Measurements from ENCODE around the gene UTS2B. TPM values are rescaled to one million over a fixed set of nuclear protein-coding genes. Genes with fewer than 3 reads are reported as not detected.

UTS2B gene
- total and polyA plus RNA-seq, 2 of the 4 experiments (the other 2 are of a cell fraction) = 0.72 to 0.79 TPM

DNA sequence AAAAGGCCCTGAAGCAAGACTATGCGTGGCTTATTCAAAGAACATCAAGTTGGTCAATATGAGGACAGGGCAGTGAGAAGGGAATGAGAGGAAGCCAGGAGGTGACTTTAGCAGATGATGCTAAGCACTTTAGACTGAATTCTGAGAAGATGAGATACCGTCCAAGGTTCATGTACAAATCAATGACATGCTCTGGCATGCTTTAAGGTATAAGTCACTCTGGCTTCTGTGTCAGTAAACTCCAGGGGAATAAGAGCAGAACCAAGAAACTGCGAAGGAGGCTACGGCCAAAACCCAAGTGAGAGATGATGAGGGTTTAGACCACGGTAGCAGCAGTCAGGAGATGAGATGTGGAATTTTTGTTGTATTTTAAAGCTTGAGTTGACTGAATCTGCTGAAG lies 10.0 kb downstream of the UTS2B start:
- H3K4ac ChIP-seq (ENCODE audit: low read depth, low read length) = no peak overlapping the region
- no peak overlapping the region for H2BK5ac ChIP-seq (ENCODE audit: low read depth, low read length, poor library complexity, severe bottlenecking)
- dilution Hi-C loops (cut with HindIII; ENCODE audit: low sequenced_read_pairs, unreplicated experiment) = no loop called here
- no peaks in the 10 kb centered on the region for H3K9me1 ChIP-seq (ENCODE audit: insufficient read depth, low read length)
- no peak overlapping the region for H4K5ac ChIP-seq (ENCODE audit: low read depth, low read length)
- H4K8ac ChIP-seq (ENCODE audit: low read depth in 2 of 2, low read length in 2 of 2) = no peak overlapping the region
- H2BK15ac ChIP-seq (ENCODE audit: low read depth, low read length) = no peak overlapping the region; the same call in 2 of the 3 replicates
- H3K56ac ChIP-seq (ENCODE audit: extremely low read depth, insufficient read depth, low read length) = no peak overlapping the region
- no peak overlapping the region for H3K4me2 ChIP-seq (ENCODE audit: low read depth, low read length)
- intact Hi-C loops (cut with micrococcal nuclease) = no loop called here
- ATAC-seq (ENCODE audit: low read depth) (no peak), DNase-seq (no peak)
- ChIA-PET CTCF (no interaction called here), POLR2A (ENCODE audit: unreplicated experiment) (no interaction called here)
- no TSS peak for BruUV-seq (replicated peaks)
- no peaks in the 10 kb centered on the region for H3K9me3 ChIP-seq (ENCODE audit: control insufficient read depth, insufficient read depth, low read length)
- H2AK9ac ChIP-seq (replicated peaks; ENCODE audit: low read depth, low read length, poor library complexity) = no peak overlapping the region
- in situ Hi-C loops (cut with MboI; ENCODE audit: low sequenced_read_pairs) = no loop called here
- H2AK5ac ChIP-seq (ENCODE audit: low read depth, low read length) = no peak overlapping the region
- no peaks in the 10 kb centered on the region for H3K36me3 ChIP-seq (ENCODE audit: control insufficient read depth, insufficient read depth, low read length)
- H2BK120ac ChIP-seq (ENCODE audit: low read depth, low read length) = no peak overlapping the region
- no peak overlapping the region for H4K91ac ChIP-seq (ENCODE audit: insufficient read depth, low read depth, low read length)
- H2AFZ ChIP-seq (replicated peaks; ENCODE audit: low read length, poor library complexity) = no peak overlapping the region
- no peak overlapping the region for H3K4me3 ChIP-seq (ENCODE audit: insufficient read depth, low read depth, low read length)
- 0 out of 2 replicates have a peak overlapping the region, but pooled peaks have one; percentile 33 for H3K18ac ChIP-seq (ENCODE audit: low read depth, low read length)
- H3K9ac ChIP-seq (ENCODE audit: low read depth, low read length) = no peak overlapping the region
- H4K20me1 ChIP-seq (ENCODE audit: insufficient read depth, low read length) = no peaks in the 10 kb centered on the region
- no peaks in the 10 kb centered on the region for H3K79me1 ChIP-seq (ENCODE audit: low read depth in 1 of 2, low read length in 2 of 2)
- no peak overlapping the region for H2BK20ac ChIP-seq (ENCODE audit: low read depth, low read length)
- WGBS, 2 experiments (ENCODE audit: extremely low coverage in 2 of 2, insufficient read length in 1 of 2) = 78% methylated on average over 5 of the region's 5 CpGs; no CpG with 5 or more reads in 1 of the 2 experiments
- H3K14ac ChIP-seq (replicated peaks; ENCODE audit: low read depth, low read length) = no peak overlapping the region
- peaks cover 5% of the 10 kb centered on the region for H3K4me1 ChIP-seq (ENCODE audit: control insufficient read depth, insufficient read depth, low read length)
- no peaks in the 10 kb centered on the region for H3K27me3 ChIP-seq (ENCODE audit: control insufficient read depth, insufficient read depth, low read length)
- TF ChIP-seq RCOR1 (IDR thresholded peaks at IDR 0.05; ENCODE audit: insufficient replicate concordance, low read length) (no peak), POLR2A (IDR thresholded peaks at IDR 0.05; ENCODE audit: low read depth, low read length) (no peak), FOS (IDR thresholded peaks at IDR 0.05; ENCODE audit: low read depth, low read length) (no peak), BHLHE40 (IDR thresholded peaks at IDR 0.05; ENCODE audit: low read depth, low read length) (no peak), CEBPB (IDR thresholded peaks at IDR 0.05; ENCODE audit: low read depth, low read length) (no peak), SMC3 (IDR thresholded peaks at IDR 0.05; ENCODE audit: low read depth, low read length) (no peak), CHD1 (IDR thresholded peaks at IDR 0.05; ENCODE audit: low read depth, low read length) (no peak), NFE2L2 (IDR thresholded peaks at IDR 0.05; ENCODE audit: low read depth, low read length) (no peak), RAD21 (IDR thresholded peaks at IDR 0.05; ENCODE audit: low read length) (no peak), RFX5 (IDR thresholded peaks at IDR 0.05; ENCODE audit: low read depth, low read length) (no peak), MXI1 (IDR thresholded peaks at IDR 0.05; ENCODE audit: borderline replicate concordance, low read depth, low read length) (no peak), MAZ (IDR thresholded peaks at IDR 0.05; ENCODE audit: borderline replicate concordance, low read depth, low read length) (no peak), MAFK (IDR thresholded peaks at IDR 0.05; ENCODE audit: low read depth, low read length) (no peak)
- TF ChIP-seq, protein P1, sequence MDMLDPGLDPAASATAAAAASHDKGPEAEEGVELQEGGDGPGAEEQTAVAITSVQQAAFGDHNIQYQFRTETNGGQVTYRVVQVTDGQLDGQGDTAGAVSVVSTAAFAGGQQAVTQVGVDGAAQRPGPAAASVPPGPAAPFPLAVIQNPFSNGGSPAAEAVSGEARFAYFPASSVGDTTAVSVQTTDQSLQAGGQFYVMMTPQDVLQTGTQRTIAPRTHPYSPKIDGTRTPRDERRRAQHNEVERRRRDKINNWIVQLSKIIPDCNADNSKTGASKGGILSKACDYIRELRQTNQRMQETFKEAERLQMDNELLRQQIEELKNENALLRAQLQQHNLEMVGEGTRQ (IDR thresholded peaks at IDR 0.05; ENCODE audit: low read depth, low read length) = no peak
- TF ChIP-seq, protein P2, sequence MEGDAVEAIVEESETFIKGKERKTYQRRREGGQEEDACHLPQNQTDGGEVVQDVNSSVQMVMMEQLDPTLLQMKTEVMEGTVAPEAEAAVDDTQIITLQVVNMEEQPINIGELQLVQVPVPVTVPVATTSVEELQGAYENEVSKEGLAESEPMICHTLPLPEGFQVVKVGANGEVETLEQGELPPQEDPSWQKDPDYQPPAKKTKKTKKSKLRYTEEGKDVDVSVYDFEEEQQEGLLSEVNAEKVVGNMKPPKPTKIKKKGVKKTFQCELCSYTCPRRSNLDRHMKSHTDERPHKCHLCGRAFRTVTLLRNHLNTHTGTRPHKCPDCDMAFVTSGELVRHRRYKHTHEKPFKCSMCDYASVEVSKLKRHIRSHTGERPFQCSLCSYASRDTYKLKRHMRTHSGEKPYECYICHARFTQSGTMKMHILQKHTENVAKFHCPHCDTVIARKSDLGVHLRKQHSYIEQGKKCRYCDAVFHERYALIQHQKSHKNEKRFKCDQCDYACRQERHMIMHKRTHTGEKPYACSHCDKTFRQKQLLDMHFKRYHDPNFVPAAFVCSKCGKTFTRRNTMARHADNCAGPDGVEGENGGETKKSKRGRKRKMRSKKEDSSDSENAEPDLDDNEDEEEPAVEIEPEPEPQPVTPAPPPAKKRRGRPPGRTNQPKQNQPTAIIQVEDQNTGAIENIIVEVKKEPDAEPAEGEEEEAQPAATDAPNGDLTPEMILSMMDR (conservative IDR thresholded peaks at IDR 0.05; ENCODE audit: low read depth, low read length) = no peak
- TF ChIP-seq, protein P3, sequence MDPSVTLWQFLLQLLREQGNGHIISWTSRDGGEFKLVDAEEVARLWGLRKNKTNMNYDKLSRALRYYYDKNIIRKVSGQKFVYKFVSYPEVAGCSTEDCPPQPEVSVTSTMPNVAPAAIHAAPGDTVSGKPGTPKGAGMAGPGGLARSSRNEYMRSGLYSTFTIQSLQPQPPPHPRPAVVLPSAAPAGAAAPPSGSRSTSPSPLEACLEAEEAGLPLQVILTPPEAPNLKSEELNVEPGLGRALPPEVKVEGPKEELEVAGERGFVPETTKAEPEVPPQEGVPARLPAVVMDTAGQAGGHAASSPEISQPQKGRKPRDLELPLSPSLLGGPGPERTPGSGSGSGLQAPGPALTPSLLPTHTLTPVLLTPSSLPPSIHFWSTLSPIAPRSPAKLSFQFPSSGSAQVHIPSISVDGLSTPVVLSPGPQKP (IDR thresholded peaks at IDR 0.05; ENCODE audit: borderline replicate concordance, low read depth, low read length) = no peak
- no peak overlapping the region for H3K27ac ChIP-seq (ENCODE audit: insufficient read depth, low read length)
- H3K23ac ChIP-seq (ENCODE audit: low read depth, low read length) = no peak overlapping the region

Data from IMR-90 (cell line).